ENCODE results near the gene FREY1. TPM values are rescaled to one million over a fixed set of nuclear protein-coding genes. Genes with fewer than 3 reads are reported as not detected.

Gene FREY1
- total RNA-seq, 4 donors from 2014 or later, result not detected

DNA sequence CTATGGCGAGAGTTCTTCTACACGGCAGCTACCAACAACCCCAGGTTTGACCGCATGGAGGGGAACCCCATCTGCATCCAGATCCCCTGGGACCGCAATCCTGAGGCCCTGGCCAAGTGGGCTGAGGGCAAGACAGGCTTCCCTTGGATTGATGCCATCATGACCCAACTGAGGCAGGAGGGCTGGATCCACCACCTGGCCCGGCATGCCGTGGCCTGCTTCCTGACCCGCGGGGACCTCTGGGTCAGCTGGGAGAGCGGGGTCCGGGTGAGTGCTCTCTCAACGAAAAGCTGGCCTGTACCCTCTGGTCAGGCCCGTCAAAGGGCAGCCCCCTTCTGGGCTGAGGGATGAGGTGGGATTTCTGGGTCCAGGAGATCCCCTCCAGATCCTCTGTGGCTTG, 37.5 kb downstream of the FREY1 start:
- peaks cover 0 to 100% of the 10 kb centered on the region in 2 donors for H3K36me3 ChIP-seq
- no peak for TF ChIP-seq POLR2A (IDR thresholded peaks at IDR 0.05)
- TF ChIP-seq, protein P1, sequence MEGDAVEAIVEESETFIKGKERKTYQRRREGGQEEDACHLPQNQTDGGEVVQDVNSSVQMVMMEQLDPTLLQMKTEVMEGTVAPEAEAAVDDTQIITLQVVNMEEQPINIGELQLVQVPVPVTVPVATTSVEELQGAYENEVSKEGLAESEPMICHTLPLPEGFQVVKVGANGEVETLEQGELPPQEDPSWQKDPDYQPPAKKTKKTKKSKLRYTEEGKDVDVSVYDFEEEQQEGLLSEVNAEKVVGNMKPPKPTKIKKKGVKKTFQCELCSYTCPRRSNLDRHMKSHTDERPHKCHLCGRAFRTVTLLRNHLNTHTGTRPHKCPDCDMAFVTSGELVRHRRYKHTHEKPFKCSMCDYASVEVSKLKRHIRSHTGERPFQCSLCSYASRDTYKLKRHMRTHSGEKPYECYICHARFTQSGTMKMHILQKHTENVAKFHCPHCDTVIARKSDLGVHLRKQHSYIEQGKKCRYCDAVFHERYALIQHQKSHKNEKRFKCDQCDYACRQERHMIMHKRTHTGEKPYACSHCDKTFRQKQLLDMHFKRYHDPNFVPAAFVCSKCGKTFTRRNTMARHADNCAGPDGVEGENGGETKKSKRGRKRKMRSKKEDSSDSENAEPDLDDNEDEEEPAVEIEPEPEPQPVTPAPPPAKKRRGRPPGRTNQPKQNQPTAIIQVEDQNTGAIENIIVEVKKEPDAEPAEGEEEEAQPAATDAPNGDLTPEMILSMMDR (IDR thresholded peaks at IDR 0.05 in 4 of 5, conservative IDR thresholded peaks at IDR 0.05 in 1 of 5), result no peak

DNA sequence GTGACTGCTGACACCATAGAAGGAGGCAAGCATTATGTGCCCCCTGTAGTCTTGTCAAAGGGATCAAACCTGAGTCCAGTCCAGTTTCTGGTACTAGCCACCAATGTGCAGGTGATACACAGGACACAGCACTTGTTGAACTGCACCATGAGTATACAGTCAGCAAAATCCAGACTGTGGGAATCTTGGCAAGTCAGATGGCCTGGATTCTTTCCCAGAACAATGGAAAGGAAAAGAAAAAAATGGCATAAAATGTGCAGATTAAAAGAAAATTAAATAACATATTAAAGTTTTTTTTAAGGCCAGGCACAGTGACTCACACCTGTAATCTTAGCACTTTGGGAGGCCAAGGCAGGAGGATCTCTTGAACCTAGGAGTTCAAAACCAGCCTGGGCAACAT, 43.0 kb downstream of the FREY1 start:
- peaks cover 0 to 79% of the 10 kb centered on the region in 2 donors for H3K36me3 ChIP-seq
- TF ChIP-seq, protein P1 (IDR thresholded peaks at IDR 0.05 in 4 of 5, conservative IDR thresholded peaks at IDR 0.05 in 1 of 5), result no peak
- TF ChIP-seq POLR2A (IDR thresholded peaks at IDR 0.05), result no peak
- intact Hi-C loops (cut with DNase I; ENCODE audit: low total_unique reads) (loop anchor here (5.0 to 10.0 kb wide), 2 partner anchors 53 to 261 kb away; partner anchors contain the start of genes PEX16 and PHF21A), in situ Hi-C loops (cut with MboI; ENCODE audit: low sequenced_read_pairs in 4 of 4) (no loop called here)
- H3K27me3 ChIP-seq, result no peaks in the 10 kb centered on the region
- peaks cover 24 to 25% of the 10 kb centered on the region in 2 donors for H3K4me1 ChIP-seq
- H3K4me3 ChIP-seq, result no peak overlapping the region
- DNase-seq, result no peak
- H3K9me3 ChIP-seq, result no peaks in the 10 kb centered on the region
- peak overlapping the region in 1 of 4 donors; percentile 1 for H3K27ac ChIP-seq
- no peak for ATAC-seq

More for the DNA sequence above, 37.5 kb downstream of the FREY1 start:
- H3K27me3 ChIP-seq, result no peaks in the 10 kb centered on the region
- H3K27ac ChIP-seq, result no peak overlapping the region
- no peaks in the 10 kb centered on the region for H3K4me1 ChIP-seq
- in situ Hi-C loops (cut with MboI; ENCODE audit: low sequenced_read_pairs in 4 of 4) (no loop called here), intact Hi-C loops (cut with DNase I; ENCODE audit: low total_unique reads) (loop anchor here (10.0 kb wide), 1 partner anchor 255 kb away; the partner anchor contains the start of gene PHF21A)
- no peak for DNase-seq
- no peak overlapping the region for H3K4me3 ChIP-seq
- H3K9me3 ChIP-seq, result no peaks in the 10 kb centered on the region
- no peak for ATAC-seq

DNA sequence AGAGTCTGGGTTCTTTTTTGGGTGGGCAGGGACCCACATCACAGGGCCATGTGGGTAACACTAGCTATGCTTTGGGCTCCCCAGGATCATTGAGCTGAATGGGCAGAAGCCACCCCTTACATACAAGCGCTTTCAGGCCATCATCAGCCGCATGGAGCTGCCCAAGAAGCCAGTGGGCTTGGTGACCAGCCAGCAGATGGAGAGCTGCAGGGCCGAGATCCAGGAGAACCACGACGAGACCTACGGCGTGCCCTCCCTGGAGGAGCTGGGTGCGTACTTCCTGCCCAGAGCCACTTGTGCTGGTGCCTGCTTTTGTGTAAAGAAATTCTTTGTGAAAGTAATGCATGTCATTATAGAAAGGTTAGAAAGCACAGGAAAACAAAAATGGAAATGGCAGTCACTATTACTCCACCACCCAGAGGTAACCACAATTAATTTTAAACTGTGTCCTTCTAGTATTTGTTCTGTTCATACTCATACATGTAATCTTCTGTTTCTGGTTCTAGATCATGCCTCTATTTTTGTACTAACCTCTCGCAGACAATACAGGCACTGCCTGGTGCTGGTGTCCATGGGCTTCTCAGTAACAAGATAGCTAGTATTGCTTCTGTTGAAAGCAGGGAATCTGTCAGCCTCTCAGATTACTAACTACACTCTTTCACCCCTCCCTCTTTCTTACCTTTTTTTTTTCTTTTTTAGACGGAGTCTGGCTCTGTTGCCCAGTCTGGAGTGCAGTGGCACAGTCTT, 46.1 kb downstream of the FREY1 start:
- DNase-seq, result peak; percentile 34 to 67
- peak; percentile 65 to 75 for ATAC-seq
- in situ Hi-C loops (cut with MboI; ENCODE audit: low sequenced_read_pairs in 4 of 4), result no loop called here

DNA sequence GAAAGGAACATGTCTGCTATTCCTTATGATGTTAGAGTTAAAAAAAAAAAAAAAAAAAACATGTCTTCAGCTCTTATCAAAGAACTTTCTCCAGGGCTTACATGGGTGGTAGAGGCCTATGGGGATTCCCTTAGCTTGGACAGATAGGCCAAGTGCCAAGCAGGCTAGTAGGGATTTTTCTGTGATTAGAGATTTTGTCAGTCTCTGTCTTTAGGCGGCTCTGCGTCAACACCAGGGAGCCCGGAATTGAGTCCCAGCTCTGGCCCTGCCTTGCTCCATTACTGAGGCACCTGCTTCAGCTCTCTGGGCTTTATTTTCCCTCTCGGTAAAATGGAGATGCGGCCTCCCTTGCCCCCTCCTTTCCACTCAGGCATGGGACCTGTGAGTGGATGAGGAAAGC, 46.7 kb downstream of the FREY1 start:
- intact Hi-C loops (cut with DNase I; ENCODE audit: low total_unique reads), result loop anchor here (5.0 to 10.0 kb wide), 2 partner anchors 57 to 264 kb away; partner anchors contain the start of genes PEX16 and PHF21A
- no peak overlapping the region for H3K4me3 ChIP-seq
- H3K36me3 ChIP-seq, result peaks cover 0 to 42% of the 10 kb centered on the region in 2 donors
- TF ChIP-seq POLR2A (IDR thresholded peaks at IDR 0.05), result no peak
- TF ChIP-seq, protein P1 (IDR thresholded peaks at IDR 0.05 in 4 of 5, conservative IDR thresholded peaks at IDR 0.05 in 1 of 5), result no peak
- in situ Hi-C loops (cut with MboI; ENCODE audit: low sequenced_read_pairs in 4 of 4), result no loop called here
- H3K4me1 ChIP-seq, result peaks cover 61 to 62% of the 10 kb centered on the region in 2 donors
- no peaks in the 10 kb centered on the region for H3K9me3 ChIP-seq
- DNase-seq, result no peak
- H3K27me3 ChIP-seq, result no peaks in the 10 kb centered on the region
- peak overlapping the region; percentile 91 to 99 (median 99) for H3K27ac ChIP-seq
- ATAC-seq, result no peak

More for the DNA sequence above, 46.1 kb downstream of the FREY1 start:
- H3K27ac ChIP-seq, result peak overlapping the region; percentile 91 to 99 (median 99)
- no peaks in the 10 kb centered on the region for H3K9me3 ChIP-seq
- H3K4me1 ChIP-seq, result peaks cover 55 to 56% of the 10 kb centered on the region in 2 donors
- H3K27me3 ChIP-seq, result no peaks in the 10 kb centered on the region
- intact Hi-C loops (cut with DNase I; ENCODE audit: low total_unique reads), result loop anchor here (5.0 to 10.0 kb wide), 2 partner anchors 56 to 264 kb away; partner anchors contain the start of genes PEX16 and PHF21A
- no peak overlapping the region for H3K4me3 ChIP-seq
- no peak for TF ChIP-seq POLR2A (IDR thresholded peaks at IDR 0.05)
- TF ChIP-seq, protein P1 (IDR thresholded peaks at IDR 0.05 in 4 of 5, conservative IDR thresholded peaks at IDR 0.05 in 1 of 5), result no peak
- peaks cover 0 to 48% of the 10 kb centered on the region in 2 donors for H3K36me3 ChIP-seq
